Fibroblast of the conjunctiva (primary cell): ENCODE results near the gene F11R.
A peak's percentile ranks its signal among the peaks of the same experiment; 100 is the strongest.
"Not testable (repeated sequence)": the region's sequence is repeated elsewhere in the genome, so short reads cannot be mapped to it uniquely, and the experiment has no call there.

Experiments used
- DNase-seq: peaks from one replicate; pipeline ENCODE4 v3.0.0-alpha.2; 2010; ENCODE audit warnings: low read depth

Gene F11R

GRCh38 chr1:161020509-161021164 lies at the start of gene F11R:
F11R (minus strand) TSS chr1:161021152; CDS start chr1:161021073, 79 bp downstream.
- no peak for DNase-seq

GRCh38 chr1:161069731-161070270 lies 48.8 kb upstream of the F11R start, which contains the start of gene ARHGAP30:
ARHGAP30 (minus strand) TSS chr1:161069891; CDS start chr1:161069624, 267 bp downstream.
- DNase-seq: no peak

GRCh38 chr1:161069241-161069640 lies 48.3 kb upstream of the F11R start:
- no peak for DNase-seq

GRCh38 chr1:161068306-161069234 lies 47.6 kb upstream of the F11R start:
- DNase-seq: no peak

DNA sequence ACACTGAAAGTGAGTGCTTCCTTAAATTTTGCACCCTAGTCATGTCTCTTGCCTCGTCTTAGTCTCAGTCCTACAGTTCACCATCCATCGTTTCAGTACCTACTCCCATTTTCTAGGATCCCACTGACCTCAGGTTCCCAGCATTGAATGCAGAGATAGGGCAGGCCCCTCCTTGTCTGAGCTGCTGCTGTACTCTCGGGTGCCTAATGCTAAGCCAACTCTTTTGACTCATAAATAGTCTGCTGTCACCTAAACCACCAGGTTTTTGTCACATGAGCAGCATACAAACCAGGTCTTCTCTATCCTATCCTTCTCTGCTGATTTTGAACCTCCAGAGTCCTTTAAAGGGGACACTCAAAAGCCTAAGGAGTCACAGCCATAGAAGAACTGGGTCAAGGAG lies 45.7 kb upstream of the F11R start:
- no peak for DNase-seq

DNA sequence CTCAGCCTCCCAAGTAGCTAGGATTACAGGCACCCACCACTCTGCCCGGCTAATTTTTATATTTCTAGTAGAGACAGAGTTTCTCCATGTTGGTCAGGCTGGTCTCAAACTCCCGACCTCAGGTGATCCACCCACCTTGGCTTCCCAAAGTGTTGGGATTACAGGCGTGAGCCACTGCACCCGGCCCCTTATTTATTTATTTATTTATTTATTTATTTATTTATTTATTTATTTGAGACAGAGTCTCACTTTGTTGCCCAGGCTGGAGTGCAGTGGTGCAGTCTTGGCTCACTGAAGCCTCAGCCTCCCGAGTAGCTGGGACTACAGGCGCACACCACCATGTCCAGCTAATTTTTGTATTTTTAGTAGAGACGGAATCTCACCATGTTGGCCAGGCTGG lies 44.7 kb upstream of the F11R start:
- not testable (repeated sequence) for DNase-seq

GRCh38 chr1:161063936-161064335 lies 43.0 kb upstream of the F11R start:
- DNase-seq: not testable (repeated sequence)

DNA sequence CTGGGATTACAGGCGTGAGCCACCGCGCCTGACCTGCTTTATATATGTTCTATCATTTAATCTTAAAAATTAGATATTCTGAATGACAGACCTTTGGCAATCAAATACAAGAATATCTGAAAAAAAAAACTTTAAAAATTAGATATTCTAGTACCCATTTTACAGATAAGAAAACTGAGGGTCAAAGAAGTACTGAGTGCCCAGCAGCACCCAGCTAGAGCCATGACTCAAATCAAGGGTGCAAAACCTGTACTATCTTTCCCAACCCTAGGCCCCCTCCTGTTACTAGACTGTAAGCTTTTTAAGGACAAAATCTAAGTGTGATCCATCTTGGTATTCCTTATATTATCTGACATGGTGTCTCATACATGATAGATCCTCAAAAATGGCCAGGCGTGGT lies 40.5 kb upstream of the F11R start:
- no peak for DNase-seq

- no peak for DNase-seq
These were observed 38.3 kb upstream of the F11R start for GRCh38 chr1:161059293-161059692.

GRCh38 chr1:161054805-161055204 lies 33.9 kb upstream of the F11R start:
- no peak for DNase-seq

- DNase-seq: no peak
These were observed 33.3 kb upstream of the F11R start for GRCh38 chr1:161054232-161054631.

DNA sequence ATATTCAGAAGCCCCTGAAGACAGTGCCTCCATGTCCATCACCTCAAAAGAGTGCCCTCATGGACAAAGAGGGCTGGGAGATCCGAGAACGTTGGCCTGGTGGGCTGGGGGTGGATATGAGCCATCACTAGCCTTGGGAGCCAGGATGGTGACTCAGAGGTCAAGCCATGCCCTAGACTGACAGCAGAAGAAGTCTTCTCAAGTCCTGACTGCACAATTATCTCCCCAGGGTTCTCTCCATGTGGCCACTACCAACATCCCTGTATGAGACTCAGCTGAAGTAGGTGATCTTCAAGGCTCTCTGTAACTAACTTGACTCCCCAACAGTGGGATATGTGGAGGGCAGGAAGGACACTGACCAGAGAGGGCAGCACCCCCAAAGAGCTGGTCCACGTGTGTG lies 31.9 kb upstream of the F11R start:
- no peak for DNase-seq

GRCh38 chr1:161051219-161051618 lies 30.3 kb upstream of the F11R start:
- DNase-seq: no peak

- DNase-seq: no peak
These were observed 28.2 kb upstream of the F11R start for GRCh38 chr1:161048949-161049722.

GRCh38 chr1:161047436-161048420 lies 26.8 kb upstream of the F11R start:
- no peak for DNase-seq

DNA sequence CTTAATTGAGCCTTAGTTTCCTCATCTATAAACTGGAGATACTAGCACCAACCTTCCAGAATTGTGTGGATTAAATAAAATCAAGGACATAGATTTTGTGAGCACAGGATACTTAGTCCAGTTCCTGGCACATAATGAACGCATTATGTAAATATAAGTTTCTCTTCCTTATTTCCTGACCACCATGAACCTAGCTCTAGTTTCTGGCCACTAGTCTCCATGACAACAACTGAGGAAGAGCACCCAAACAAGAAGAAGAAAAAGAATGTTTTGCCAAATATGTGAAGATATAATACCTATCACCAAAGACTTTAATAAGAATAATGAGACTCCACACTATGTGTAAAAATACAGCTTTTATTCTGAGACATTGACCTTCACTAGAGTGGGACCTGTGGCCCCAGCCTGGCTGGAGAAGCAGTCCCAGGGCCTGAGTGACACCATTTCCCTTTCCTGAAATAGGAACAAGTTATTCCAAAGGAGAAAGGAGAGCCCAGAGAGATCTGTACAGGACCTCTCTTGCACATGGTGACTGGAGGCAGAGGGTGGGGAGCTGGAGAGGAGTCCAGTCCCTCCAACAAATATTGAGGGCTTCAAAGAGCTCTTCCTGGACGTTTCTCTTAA lies 25.8 kb upstream of the F11R start:
- DNase-seq: no peak

GRCh38 chr1:161045736-161046604 lies 25.0 kb upstream of the F11R start, which contains the start of gene USF1:
USF1 (minus strand) TSS chr1:161045977; CDS start chr1:161043275, 2,702 bp downstream.
- DNase-seq: peak; percentile 90

DNA sequence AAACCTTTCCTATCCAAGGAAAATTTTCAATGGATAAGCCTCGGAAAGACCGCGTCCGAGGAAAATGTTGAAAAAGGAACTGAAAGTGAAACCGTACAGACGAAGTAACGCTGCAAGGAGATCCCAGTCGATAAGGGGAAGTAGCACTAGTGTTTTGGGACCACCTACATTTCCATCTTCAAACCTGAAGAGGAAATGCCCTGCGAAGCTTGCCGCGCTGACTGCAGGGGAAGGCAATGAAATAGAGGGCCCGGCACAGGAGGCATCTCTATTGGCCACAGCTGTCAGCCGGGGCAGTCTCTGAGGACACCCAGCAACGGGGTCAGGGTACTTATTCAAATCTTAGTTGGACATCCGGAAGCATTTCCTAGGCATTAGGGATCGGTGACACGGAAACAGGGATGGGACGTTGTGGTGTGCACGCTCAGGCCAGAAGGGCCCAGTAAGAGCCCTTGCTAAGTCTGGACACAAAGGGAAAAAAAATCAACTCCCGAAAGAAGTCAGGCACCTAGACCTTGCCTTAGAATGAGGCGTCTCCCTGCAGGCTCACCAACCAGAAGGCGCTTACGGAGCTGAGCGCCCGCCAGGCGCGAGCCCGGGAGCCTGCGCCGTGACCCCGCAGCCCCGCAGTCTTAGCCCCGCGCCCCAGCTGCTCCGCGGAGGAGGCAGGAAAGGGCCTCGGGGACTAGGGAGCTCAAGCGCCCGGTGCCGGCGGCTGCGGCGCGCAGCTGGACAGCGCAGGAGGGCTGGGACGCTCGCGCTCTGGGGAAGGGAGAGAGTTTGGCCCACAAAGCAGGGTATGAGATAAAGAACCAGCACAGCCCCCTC lies 24.2 kb upstream of the F11R start:
- peak; percentile 27 for DNase-seq
